Mesodermal cell (in vitro differentiated cells): ENCODE measurements around the gene OMA1.
"Not testable (repeated sequence)": the region's sequence is repeated elsewhere in the genome, so short reads cannot be mapped to it uniquely, and the experiment has no call there.

ENCODE experiments used
- H3K27ac ChIP-seq: 2 replicates; pipeline ENCODE4 v1.7.0; 2013; ENCODE audit warnings: mild to moderate bottlenecking, low read depth, low read length, moderate library complexity; ENCODE audit not compliant: severe bottlenecking
- H3K36me3 ChIP-seq: 2 replicates; pipeline ENCODE4 v1.7.1; 2013; ENCODE audit warnings: mild to moderate bottlenecking, low read length, moderate library complexity; ENCODE audit not compliant: control insufficient read depth, insufficient read depth
- H3K4me1 ChIP-seq: one replicate; pipeline ENCODE4 v1.7.1; 2013; ENCODE audit warnings: mild to moderate bottlenecking, low read length; ENCODE audit not compliant: insufficient read depth, control insufficient read depth, poor library complexity, severe bottlenecking
- H3K4me3 ChIP-seq: 2 replicates; pipeline ENCODE4 v1.7.0; 2013; ENCODE audit warnings: low read length, control low read depth, mild to moderate bottlenecking; ENCODE audit not compliant: insufficient read depth, poor library complexity, severe bottlenecking; ENCODE audit errors: extremely low read depth
- H3K9me3 ChIP-seq: 2 replicates; pipeline ENCODE4 v1.7.1; 2013; ENCODE audit warnings: mild to moderate bottlenecking, low read length, moderate library complexity; ENCODE audit not compliant: control insufficient read depth
- WGBS, 2 experiments: methylation state at CpG; one replicate each; pipeline ENCODE4 v1.1.5; 2013; ENCODE audit warnings: missing lambda C conversion rate in 2 of 2; ENCODE audit not compliant: insufficient coverage in 2 of 2; 5-methylcytosine and 5-hydroxymethylcytosine counted together

Gene OMA1

DNA sequence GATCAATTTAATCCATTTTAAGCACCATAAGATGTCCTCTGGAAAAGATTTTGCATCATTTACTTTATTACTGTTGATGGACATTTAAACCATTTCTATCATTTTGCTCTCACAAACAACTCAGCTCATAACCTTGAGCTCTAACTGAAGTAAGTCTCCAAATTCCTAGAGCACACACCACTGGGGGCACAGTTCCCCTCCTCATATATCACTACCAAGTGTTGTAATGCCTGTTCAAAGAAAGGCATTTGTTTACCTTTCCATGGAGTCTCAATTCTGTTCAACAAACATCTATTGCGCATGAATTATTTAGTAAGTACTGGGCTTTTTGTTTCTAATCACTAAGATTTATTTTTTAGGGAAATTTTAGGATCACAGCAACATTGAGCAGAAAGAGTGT lies 8.9 kb upstream of the OMA1 start:
- Histone ChIP-seq H3K36me3 (no peaks in the 10 kb centered on the region), H3K27ac (no peak overlapping the region), H3K4me3 (no peak overlapping the region), H3K9me3 (no peaks in the 10 kb centered on the region), H3K4me1 (no peaks in the 10 kb centered on the region)
- WGBS, 2 experiments = no CpG with 5 or more reads among the region's 1 CpG

DNA sequence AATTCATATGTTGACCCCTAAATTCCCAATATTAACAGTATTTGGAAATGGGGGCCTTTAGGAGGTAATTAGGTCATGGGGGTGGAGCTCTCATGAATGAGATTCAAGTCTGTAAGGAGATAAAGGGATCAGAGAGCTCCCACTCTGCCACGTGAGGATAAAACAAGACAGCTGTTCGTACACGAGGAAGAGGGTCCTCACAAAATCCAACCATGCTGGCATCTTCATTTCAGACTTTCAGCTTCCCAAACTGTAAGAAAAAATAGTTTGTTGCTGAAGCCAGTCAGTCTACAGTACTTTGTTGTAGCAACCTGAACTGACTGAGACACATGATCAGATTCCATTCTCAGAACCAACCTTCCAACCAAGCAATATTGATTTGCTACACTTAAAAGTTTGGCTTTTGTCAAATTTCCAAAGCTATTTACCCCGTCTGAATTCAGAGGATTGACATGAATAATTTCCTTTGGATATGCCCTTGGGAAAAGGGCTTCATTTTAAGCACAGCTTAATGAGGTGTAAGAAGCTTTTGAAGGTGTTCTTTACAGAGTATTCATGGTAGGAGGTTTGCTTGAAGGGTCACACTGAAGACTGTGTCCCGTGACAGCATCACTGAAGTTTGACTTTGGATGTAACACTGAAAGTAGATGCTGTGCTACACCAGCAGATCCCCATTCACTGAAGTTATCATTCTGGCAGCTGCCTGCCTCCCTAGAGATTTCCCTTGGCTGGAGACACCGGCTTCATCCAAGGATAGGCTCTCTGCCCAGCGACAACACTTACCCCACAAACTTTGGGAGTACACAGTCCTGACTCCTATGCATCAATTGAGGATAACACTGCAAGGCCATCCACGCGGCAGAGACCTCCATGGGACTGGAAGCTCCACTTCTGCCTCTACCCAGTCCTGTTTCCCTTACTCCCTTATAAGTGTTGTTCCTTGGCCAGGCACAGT lies 4.9 kb upstream of the OMA1 start:
- 85 to 92% methylated on average over 3 to 5 of the region's 9 CpGs for WGBS, 2 experiments
- H3K36me3 ChIP-seq = no peaks in the 10 kb centered on the region
- no peaks in the 10 kb centered on the region for H3K9me3 ChIP-seq
- no peak overlapping the region for H3K4me3 ChIP-seq
- H3K27ac ChIP-seq = no peak overlapping the region
- no peaks in the 10 kb centered on the region for H3K4me1 ChIP-seq

DNA sequence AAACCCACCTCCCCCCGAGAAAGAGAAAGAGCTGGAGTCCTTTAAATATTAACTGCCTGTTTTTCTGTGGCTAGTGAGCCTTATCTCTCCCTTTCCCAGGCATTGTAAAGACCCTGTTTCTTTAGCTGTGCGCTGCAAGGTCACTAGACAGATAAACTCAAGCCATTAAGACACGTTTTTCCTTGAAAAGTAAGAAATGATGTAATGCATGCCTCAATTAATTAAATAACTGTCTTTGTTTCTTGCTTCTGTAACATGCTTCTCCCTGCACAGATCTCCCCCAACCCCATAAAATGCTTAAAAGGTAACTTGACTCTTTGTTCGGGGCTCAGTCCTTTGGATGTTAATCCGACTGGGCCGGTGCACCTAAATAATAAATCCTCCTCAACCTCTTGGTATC lies 2.8 kb upstream of the OMA1 start:
- not testable (repeated sequence) for H3K4me3 ChIP-seq, H3K27ac ChIP-seq, H3K4me1 ChIP-seq, H3K36me3 ChIP-seq, H3K9me3 ChIP-seq
- whole genome bisulfite sequencing, 2 experiments = 86 to 88% methylated on average over 1 to 3 of the region's 6 CpGs

DNA sequence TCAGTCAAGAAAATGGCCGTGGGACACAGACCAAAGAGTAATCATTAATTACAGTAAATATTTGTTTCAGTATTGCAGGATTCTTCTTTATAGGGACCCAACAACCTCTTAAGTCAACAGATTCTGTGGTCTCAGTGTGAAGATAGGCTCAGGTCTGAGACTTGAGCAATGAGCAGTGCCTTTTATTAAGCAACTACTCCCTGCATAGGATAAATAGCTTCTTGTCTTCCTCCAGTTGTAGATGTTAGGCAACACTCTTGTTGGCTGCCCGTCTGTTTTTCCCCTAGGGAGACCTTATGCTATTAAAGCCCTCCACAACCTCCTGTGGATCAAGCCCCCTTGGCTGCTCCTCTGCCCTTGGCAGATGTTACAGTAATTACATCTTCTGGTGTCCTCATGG lies 1.8 kb upstream of the OMA1 start:
- H3K4me1 ChIP-seq = no peaks in the 10 kb centered on the region
- no peak overlapping the region for H3K4me3 ChIP-seq
- no peaks in the 10 kb centered on the region for H3K36me3 ChIP-seq
- no peaks in the 10 kb centered on the region for H3K9me3 ChIP-seq
- no peak overlapping the region for H3K27ac ChIP-seq
- 92 to 94% methylated on average over 1 of the region's 2 CpGs for whole genome bisulfite sequencing, 2 experiments

DNA sequence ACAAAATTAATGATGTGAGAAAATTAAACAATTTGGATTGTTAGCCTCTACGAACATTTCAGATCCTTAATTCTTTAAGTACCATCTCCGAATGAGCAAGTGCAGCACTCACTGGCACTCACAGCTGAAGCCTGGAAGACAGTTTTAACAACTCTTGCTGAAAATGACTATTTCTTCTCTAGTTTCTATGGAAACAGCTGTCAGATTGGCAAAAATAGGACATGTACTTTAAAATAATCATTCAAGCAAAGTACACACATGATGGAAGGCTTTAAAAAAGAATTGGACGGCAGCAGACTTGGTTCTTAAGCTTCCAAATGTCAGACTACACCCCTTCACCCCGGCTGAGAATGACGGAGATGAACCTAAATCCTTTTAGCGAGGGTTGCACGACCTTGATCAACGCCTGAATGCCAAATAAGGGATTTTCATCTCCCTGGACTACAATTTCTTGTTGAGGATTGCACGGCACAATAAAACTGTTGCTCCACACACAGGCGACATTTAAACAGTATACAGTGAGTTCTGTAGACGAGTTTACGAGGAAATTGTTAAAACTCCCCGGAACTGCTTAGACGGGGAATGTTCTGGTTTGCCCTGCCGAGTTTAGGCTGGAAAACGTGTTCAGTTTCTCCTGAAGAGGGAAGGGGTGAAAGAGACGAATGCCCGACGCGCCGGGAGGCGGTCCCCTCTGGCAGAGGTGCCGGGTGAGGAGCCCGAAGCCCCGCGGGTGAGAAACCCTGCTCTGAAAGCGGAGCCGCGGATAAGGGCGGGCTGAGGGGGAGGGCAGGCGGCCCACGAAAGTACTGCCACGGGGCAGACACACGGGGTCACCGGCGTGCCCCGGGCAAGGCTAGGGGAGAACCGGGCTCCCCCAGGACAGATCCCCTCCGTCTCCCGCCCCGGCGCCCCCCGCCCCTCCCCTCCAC lies 671 bp downstream of the OMA1 start:
- 5 to 6% methylated on average over 26 to 27 of the region's 43 CpGs for WGBS, 2 experiments
- peak overlapping the region; percentile 53 for H3K4me3 ChIP-seq
- H3K9me3 ChIP-seq = no peaks in the 10 kb centered on the region
- no peaks in the 10 kb centered on the region for H3K36me3 ChIP-seq
- peak overlapping the region; percentile 96 for H3K27ac ChIP-seq
- no peaks in the 10 kb centered on the region for H3K4me1 ChIP-seq

DNA sequence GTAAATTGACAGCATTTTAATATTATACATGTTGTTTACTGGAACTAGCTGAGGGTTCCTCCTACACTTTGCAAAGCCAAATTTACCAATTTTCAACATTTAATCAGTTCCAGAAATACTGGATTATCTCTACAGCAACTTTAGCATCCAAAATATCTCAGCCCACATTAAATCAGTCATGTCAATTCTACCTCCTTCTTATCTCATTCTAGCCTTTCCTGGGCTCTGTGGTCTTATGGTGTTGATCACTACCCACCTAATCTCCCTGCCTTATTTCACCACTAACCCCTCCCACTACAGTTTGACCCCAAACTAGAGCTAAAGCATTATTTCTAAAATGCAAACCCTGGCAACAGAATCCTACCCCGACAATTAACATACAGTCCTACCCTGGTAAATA lies 3.3 kb downstream of the OMA1 start:
- Histone ChIP-seq H3K4me1 (no peaks in the 10 kb centered on the region), H3K36me3 (no peaks in the 10 kb centered on the region), H3K4me3 (no peak overlapping the region), H3K9me3 (no peaks in the 10 kb centered on the region), H3K27ac (no peak overlapping the region)
- no CpG with 5 or more reads among the region's 1 CpG for WGBS, 2 experiments

DNA sequence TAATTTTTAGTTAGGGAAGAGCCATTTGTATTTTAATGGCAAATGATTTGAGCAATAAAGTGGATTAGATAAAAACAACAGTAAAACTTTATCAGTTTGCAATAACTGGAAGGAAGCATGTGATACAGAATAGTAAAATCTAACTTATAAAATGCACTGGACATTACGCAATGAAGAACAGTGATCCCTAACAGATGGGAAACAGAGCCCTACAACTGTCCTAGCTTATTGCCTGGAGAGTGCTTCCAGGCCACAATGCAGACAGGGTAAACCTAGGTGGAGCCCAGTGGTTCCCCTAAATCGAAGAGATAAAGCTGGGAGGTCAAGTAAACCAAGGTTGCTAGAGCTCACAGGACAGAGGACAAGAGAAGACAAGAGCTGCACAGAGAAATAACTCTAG lies 7.0 kb downstream of the OMA1 start:
- Histone ChIP-seq H3K9me3 (no peaks in the 10 kb centered on the region), H3K36me3 (no peaks in the 10 kb centered on the region), H3K4me1 (no peaks in the 10 kb centered on the region), H3K27ac (no peak overlapping the region), H3K4me3 (no peak overlapping the region)
- WGBS, 2 experiments = 69 to 80% methylated on average over 1 to 2 of the region's 2 CpGs

DNA sequence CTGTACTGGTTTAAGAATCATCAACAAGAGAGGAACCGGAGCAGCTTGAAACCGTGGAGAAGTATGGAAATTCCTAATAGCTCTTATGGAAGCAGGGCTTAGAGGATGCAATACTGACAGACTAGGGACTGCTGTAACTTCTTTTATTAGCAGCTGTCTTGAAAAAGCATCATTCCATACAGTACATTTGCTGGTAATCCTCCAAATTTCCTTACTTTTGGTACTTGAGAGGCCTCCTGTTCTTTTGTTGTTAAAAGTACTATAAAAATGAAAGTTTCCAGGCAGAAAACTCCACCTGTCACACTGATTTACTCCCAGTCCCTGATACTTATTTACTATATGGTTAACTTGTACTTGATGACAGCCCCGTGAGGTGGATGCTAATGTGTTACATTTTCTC lies 7.7 kb downstream of the OMA1 start:
- 80% methylated on average over 2 of the region's 3 CpGs; no CpG with 5 or more reads in 1 of the 2 experiments for WGBS, 2 experiments
- Histone ChIP-seq H3K36me3 (no peaks in the 10 kb centered on the region), H3K27ac (no peak overlapping the region), H3K4me1 (no peaks in the 10 kb centered on the region), H3K9me3 (no peaks in the 10 kb centered on the region), H3K4me3 (no peak overlapping the region)

DNA sequence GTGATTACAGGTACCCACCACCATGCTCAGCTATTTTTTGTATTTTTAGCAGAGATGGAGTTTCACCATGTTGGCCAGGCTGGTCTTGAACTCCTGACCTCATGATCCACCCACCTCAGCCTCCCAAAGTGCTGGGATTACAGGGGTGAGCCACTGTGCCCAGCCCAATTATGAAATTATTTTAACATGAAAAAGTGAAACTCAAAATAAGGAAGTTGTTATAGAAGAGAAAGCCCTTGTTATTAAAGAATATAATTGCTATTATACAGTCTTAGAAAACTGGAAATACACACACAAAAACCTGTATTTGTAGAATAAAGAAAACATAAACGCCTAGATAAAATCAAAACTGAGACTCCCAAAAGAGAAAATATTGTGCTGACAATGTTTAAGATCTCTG lies 14.7 kb downstream of the OMA1 start:
- H3K36me3 ChIP-seq, H3K4me3 ChIP-seq, H3K9me3 ChIP-seq, H3K27ac ChIP-seq, H3K4me1 ChIP-seq: not testable (repeated sequence)
- no CpG with 5 or more reads among the region's 1 CpG for WGBS, 2 experiments

DNA sequence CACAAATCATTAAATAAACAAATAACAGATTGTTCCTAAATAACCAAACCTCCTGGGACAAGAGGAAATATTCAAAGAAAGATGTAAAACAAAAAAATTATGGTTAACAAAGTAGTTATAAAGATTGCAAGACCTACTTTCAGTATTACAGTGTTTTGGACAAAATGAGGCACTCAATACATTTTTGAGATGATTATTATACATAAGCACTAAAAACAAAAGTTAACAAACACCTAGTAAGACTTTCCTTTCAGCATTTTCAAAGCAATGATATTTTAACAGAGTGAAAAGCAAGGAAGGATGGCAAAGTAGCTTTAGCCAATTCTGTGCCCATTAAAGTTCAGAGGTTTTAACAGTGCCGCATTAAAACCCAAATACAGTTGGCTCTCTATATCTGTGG lies 17.2 kb downstream of the OMA1 start:
- Histone ChIP-seq H3K4me3 (no peak overlapping the region), H3K27ac (no peak overlapping the region), H3K4me1 (no peaks in the 10 kb centered on the region), H3K9me3 (no peaks in the 10 kb centered on the region), H3K36me3 (no peaks in the 10 kb centered on the region)
- WGBS, 2 experiments = no CpG with 5 or more reads among the region's 1 CpG
